Endothelial cell of umbilical vein (primary cell): ENCODE results near the gene ACAT2. TPM values are rescaled to one million over a fixed set of nuclear protein-coding genes. Genes with fewer than 3 reads are reported as not detected.

Source experiments
- BruUV-seq: library from RNA; stranded (reverse); fragments of 400-500 nt; replicated peaks from 2 replicates; lab custom pipeline; 2021; lab: Mats Ljungman, UMichigan
- CTCF ChIA-PET: fragments of 300-600, 350-600 bp; sonication (Branson Sonifier 250); formaldehyde crosslinking; loops from one replicate; lab custom pipeline; 2021; ENCODE audit warnings: antibody characterized with exemption, inconsistent platforms; lab: Charles Lee
- POLR2A ChIA-PET: fragments of 300-600, 350-600 bp; sonication (Branson Sonifier 250); formaldehyde crosslinking; loops from one replicate; lab custom pipeline; 2021; ENCODE audit warnings: antibody characterized with exemption, inconsistent platforms; lab: Charles Lee
- DNase-seq: peaks from one replicate; pipeline ENCODE4 v3.0.0-alpha.2; 2011; ENCODE audit warnings: low read depth, low spot score
- FAIRE-seq: peaks from 2 replicates; lab custom pipeline; 2011; peaks lifted over from hg19 to GRCh38; lab: Jason Lieb, UNC
- H2AFZ ChIP-seq: 2 replicates; pipeline ENCODE4 v1.6.0; 2012; ENCODE audit warnings: low read depth, low read length, control low read depth, inconsistent platforms
- H3K27ac ChIP-seq: 2 replicates; pipeline ENCODE4 v1.5.1; 2011; ENCODE audit warnings: low read depth, mild to moderate bottlenecking, control low read depth, low read length, moderate library complexity; ENCODE audit not compliant: insufficient read depth
- H3K27me3 ChIP-seq, 2 experiments: 2 replicates each; pipeline versions ENCODE4 v1.6.0 to v1.6.1; 2011; ENCODE audit warnings: low read length in 2 of 2, mixed read lengths in 1 of 2; ENCODE audit not compliant: control insufficient read depth in 2 of 2, insufficient read depth in 2 of 2
- H3K36me3 ChIP-seq, 2 experiments: 2 replicates in 1 of 2; 3 replicates in 1 of 2; pipeline ENCODE4 v1.5.1; 2011; ENCODE audit warnings: low read length in 2 of 2, mild to moderate bottlenecking in 1 of 2, moderate library complexity in 1 of 2; ENCODE audit not compliant: control insufficient read depth in 2 of 2, insufficient read depth in 2 of 2; ENCODE audit errors: extremely low read depth in 1 of 2
- H3K4me1 ChIP-seq: 3 replicates; pipeline ENCODE4 v1.5.1; 2011; ENCODE audit warnings: mild to moderate bottlenecking, low read length; ENCODE audit not compliant: control insufficient read depth, insufficient read depth; ENCODE audit errors: extremely low read depth
- H3K4me2 ChIP-seq: 2 replicates; pipeline ENCODE4 v1.6.1; 2011; ENCODE audit warnings: low read length, control low read depth, mixed read lengths; ENCODE audit not compliant: insufficient read depth
- H3K4me3 ChIP-seq, 3 experiments: fragments of 200-600 bp in 1 of 3; sonication (generic), shearing (Covaris generic) in 1 of 3; replicated peaks in 1 of 3; 2 replicates each; pipeline ENCODE4 v1.5.1; 2011 to 2016; ENCODE audit warnings: control low read depth in 3 of 3, low read length in 3 of 3, mild to moderate bottlenecking in 2 of 3, inconsistent platforms in 1 of 3, low read depth in 1 of 3, moderate library complexity in 1 of 3; ENCODE audit not compliant: insufficient read depth in 1 of 3
- H3K79me2 ChIP-seq: 2 replicates; pipeline ENCODE4 v1.6.0; 2012; ENCODE audit warnings: low read length, inconsistent platforms; ENCODE audit not compliant: control insufficient read depth, insufficient read depth
- H3K9ac ChIP-seq: replicated peaks from 2 replicates; pipeline ENCODE3; 2011; ENCODE audit warnings: low read length, control low read depth; ENCODE audit not compliant: insufficient read depth; ENCODE audit errors: extremely low read depth
- H3K9me1 ChIP-seq: replicated peaks from 3 replicates; pipeline ENCODE4 v1.6.0; 2011; ENCODE audit warnings: mild to moderate bottlenecking, low read length; ENCODE audit not compliant: control insufficient read depth, insufficient read depth; ENCODE audit errors: extremely low read depth
- H3K9me3 ChIP-seq: replicated peaks from 2 replicates; pipeline ENCODE4 v1.5.1; 2012; ENCODE audit warnings: low read length, inconsistent platforms; ENCODE audit not compliant: control insufficient read depth, insufficient read depth
- H4K20me1 ChIP-seq: replicated peaks from 2 replicates; pipeline ENCODE3; 2011; ENCODE audit warnings: mild to moderate bottlenecking, low read length; ENCODE audit not compliant: control insufficient read depth, insufficient read depth; ENCODE audit errors: extremely low read depth
- CTCF ChIP-seq, 2 donors: IDR thresholded peaks; 1 replicate in 1 of 2; 2 replicates in 1 of 2; pipeline ENCODE4 v1.5.1; 2011; ENCODE audit warnings: low read length in 2 of 2, mild to moderate bottlenecking in 2 of 2, moderate library complexity in 2 of 2, control low read depth in 1 of 2, inconsistent platforms in 1 of 2, low read depth in 1 of 2; ENCODE audit not compliant: insufficient read depth in 1 of 2; ENCODE audit errors: extremely low read depth in 1 of 2
- EZH2 ChIP-seq: IDR thresholded peaks from 2 replicates; pipeline ENCODE4 v1.6.1; 2012; ENCODE audit warnings: borderline replicate concordance, low read depth, mild to moderate bottlenecking, moderate library complexity, low read length, inconsistent platforms; ENCODE audit not compliant: severe bottlenecking
- FOS ChIP-seq: IDR thresholded peaks from 2 replicates; pipeline ENCODE4 v1.6.1; 2011; ENCODE audit warnings: mild to moderate bottlenecking, low read length, moderate library complexity, borderline replicate concordance; ENCODE audit not compliant: insufficient read depth
- GATA2 ChIP-seq: IDR thresholded peaks from 2 replicates; pipeline ENCODE4 v1.7.0; 2011; ENCODE audit warnings: low read depth, mild to moderate bottlenecking, moderate library complexity, mixed read lengths, low read length; ENCODE audit not compliant: insufficient read length, insufficient read depth
- JUN ChIP-seq: IDR thresholded peaks from 2 replicates; pipeline ENCODE4 v1.6.1; 2011; ENCODE audit warnings: borderline replicate concordance, low read depth; ENCODE audit not compliant: insufficient read length, insufficient read depth
- MAX ChIP-seq: IDR thresholded peaks from 2 replicates; pipeline ENCODE4 v1.6.1; 2011; ENCODE audit not compliant: insufficient read depth, insufficient read length
- MYC ChIP-seq: IDR thresholded peaks from one replicate; pipeline ENCODE4 v1.6.1; 2011; ENCODE audit warnings: mild to moderate bottlenecking, low read depth, low read length
- POLR2A ChIP-seq: IDR thresholded peaks from 2 replicates; pipeline ENCODE4 v1.6.1; 2012; ENCODE audit warnings: low read depth, mild to moderate bottlenecking, control low read depth, low read length
- POLR2AphosphoS5 ChIP-seq: IDR thresholded peaks from 2 replicates; pipeline ENCODE4 v1.6.1; 2012; ENCODE audit warnings: low read depth, mild to moderate bottlenecking, control low read depth, low read length, moderate library complexity; ENCODE audit not compliant: insufficient read depth
- dilution Hi-C: fragments of 300-500 bp; cut with MboI; formaldehyde crosslinking; loops from one replicate; pipeline ENCODE4 v1.15.0; 2019; ENCODE audit warnings: low sequenced_read_pairs; ENCODE audit not compliant: extremely low pct_ligation_motif_present
- intact Hi-C: fragments of 100-400 bp; cut with micrococcal nuclease; formaldehyde crosslinking; loops from one replicate; pipeline ENCODE4 v1.10.0; 2022
- polyA plus RNA-seq, 4 experiments: library from polyadenylated mRNA; depleted of rRNA in 3 of 4; stranded (reverse) in 3 of 4; unstranded in 1 of 4; fragments of >200 nt; gene quantifications; 2 replicates each; pipeline versions ENCODE4 v1.2.1 to v1.2.3, GENCODE V29; 2011 to 2012; ENCODE audit warnings: missing spikeins in 1 of 4
- total RNA-seq: library from RNA; stranded (reverse); gene quantifications from 2 replicates; pipeline ENCODE4 v1.2.3, GENCODE V29; 2021

Gene ACAT2
- total and polyA plus RNA-seq, 2 donors (not counting 3 experiments of a cell fraction or from before 2014, with no cell fraction given): 44.6 to 114 TPM

GRCh38 chr6:159714404-159714803 lies 47.4 kb upstream of the ACAT2 start:
- TF ChIP-seq JUN (no peak), MYC (no peak), CTCF (IDR thresholded peaks at IDR 0.05; ENCODE audit: extremely low read depth in 1 of 2, insufficient read depth in 1 of 2, low read depth in 1 of 2, low read length in 2 of 2) (no peak), EZH2 (no peak), FOS (no peak), GATA2 (no peak), POLR2AphosphoS5 (no peak), POLR2A (no peak), MAX (no peak)
- Histone ChIP-seq H2AFZ (no peak overlapping the region), H3K9me3 (no peaks in the 10 kb centered on the region), H3K4me1 (no peaks in the 10 kb centered on the region), H3K4me2 (no peak overlapping the region), H3K9ac (no peak overlapping the region), H3K9me1 (no peaks in the 10 kb centered on the region), H3K4me3 (no peak overlapping the region), H3K27me3 (no peaks in the 10 kb centered on the region), H3K27ac (no peak overlapping the region), H3K79me2 (no peaks in the 10 kb centered on the region), H3K36me3 (no peaks in the 10 kb centered on the region), H4K20me1 (no peaks in the 10 kb centered on the region)
- FAIRE-seq (no peak), DNase-seq (no peak)
- intact Hi-C loops: no loop called here
- dilution Hi-C loops: no loop called here
- BruUV-seq: no TSS peak
- CTCF ChIA-PET: no interaction called here
- POLR2A ChIA-PET: no interaction called here
